Keratinocyte (primary cell): ENCODE data around the gene DENND1A.

Experiments
- EZH2 ChIP-seq: IDR thresholded peaks from one replicate; pipeline ENCODE4 v1.6.1; 2012; ENCODE audit warnings: inconsistent platforms, mild to moderate bottlenecking, low read length, moderate library complexity
- TF ChIP-seq, protein P1 (sequence below), 3 experiments: IDR thresholded peaks in 1 of 3; conservative IDR thresholded peaks in 1 of 3; optimal IDR thresholded peaks in 1 of 3; 2 replicates in 2 of 3; 3 replicates in 1 of 3; pipeline versions ENCODE3 to v1.5.1; 2011; ENCODE audit warnings: low read length in 3 of 3, mild to moderate bottlenecking in 3 of 3, moderate library complexity in 2 of 3, control low read depth in 1 of 3, inconsistent platforms in 1 of 3; ENCODE audit not compliant: insufficient read depth in 2 of 3; ENCODE audit errors: extremely low read depth in 1 of 3

- TF ChIP-seq, protein P1, sequence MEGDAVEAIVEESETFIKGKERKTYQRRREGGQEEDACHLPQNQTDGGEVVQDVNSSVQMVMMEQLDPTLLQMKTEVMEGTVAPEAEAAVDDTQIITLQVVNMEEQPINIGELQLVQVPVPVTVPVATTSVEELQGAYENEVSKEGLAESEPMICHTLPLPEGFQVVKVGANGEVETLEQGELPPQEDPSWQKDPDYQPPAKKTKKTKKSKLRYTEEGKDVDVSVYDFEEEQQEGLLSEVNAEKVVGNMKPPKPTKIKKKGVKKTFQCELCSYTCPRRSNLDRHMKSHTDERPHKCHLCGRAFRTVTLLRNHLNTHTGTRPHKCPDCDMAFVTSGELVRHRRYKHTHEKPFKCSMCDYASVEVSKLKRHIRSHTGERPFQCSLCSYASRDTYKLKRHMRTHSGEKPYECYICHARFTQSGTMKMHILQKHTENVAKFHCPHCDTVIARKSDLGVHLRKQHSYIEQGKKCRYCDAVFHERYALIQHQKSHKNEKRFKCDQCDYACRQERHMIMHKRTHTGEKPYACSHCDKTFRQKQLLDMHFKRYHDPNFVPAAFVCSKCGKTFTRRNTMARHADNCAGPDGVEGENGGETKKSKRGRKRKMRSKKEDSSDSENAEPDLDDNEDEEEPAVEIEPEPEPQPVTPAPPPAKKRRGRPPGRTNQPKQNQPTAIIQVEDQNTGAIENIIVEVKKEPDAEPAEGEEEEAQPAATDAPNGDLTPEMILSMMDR (optimal IDR thresholded peaks at IDR 0.05 in 1 of 3, IDR thresholded peaks at IDR 0.05 in 1 of 3, conservative IDR thresholded peaks at IDR 0.05 in 1 of 3; ENCODE audit: extremely low read depth in 1 of 3, insufficient read depth in 2 of 3, low read length in 3 of 3) = no peak
- no peak for TF ChIP-seq EZH2
Observed at GRCh38 chr9:123377211-123377971, 552.5 kb downstream of the DENND1A start.
